NCI-H774 (cell line): ENCODE measurements around the gene E2F7.
A peak's percentile ranks its signal among the peaks of the same experiment; 100 is the strongest.
"Not testable (repeated sequence)": the region's sequence is repeated elsewhere in the genome, so short reads cannot be mapped to it uniquely, and the experiment has no call there.

Experiments used
- DNase-seq: peaks from one replicate; lab custom pipeline; 2025; lab: John Stamatoyannopoulos, UW

The E2F7 gene, protein sequence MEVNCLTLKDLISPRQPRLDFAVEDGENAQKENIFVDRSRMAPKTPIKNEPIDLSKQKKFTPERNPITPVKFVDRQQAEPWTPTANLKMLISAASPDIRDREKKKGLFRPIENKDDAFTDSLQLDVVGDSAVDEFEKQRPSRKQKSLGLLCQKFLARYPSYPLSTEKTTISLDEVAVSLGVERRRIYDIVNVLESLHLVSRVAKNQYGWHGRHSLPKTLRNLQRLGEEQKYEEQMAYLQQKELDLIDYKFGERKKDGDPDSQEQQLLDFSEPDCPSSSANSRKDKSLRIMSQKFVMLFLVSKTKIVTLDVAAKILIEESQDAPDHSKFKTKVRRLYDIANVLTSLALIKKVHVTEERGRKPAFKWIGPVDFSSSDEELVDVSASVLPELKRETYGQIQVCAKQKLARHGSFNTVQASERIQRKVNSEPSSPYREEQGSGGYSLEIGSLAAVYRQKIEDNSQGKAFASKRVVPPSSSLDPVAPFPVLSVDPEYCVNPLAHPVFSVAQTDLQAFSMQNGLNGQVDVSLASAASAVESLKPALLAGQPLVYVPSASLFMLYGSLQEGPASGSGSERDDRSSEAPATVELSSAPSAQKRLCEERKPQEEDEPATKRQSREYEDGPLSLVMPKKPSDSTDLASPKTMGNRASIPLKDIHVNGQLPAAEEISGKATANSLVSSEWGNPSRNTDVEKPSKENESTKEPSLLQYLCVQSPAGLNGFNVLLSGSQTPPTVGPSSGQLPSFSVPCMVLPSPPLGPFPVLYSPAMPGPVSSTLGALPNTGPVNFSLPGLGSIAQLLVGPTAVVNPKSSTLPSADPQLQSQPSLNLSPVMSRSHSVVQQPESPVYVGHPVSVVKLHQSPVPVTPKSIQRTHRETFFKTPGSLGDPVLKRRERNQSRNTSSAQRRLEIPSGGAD

GRCh38 chr12:77065361-77066204, at the start of gene E2F7:
Gene E2F7, minus strand, starts transcription at chr12:77065569. Its CDS starts 934 bp downstream, at chr12:77064635.
- DNase-seq: peak; percentile 98

DNA sequence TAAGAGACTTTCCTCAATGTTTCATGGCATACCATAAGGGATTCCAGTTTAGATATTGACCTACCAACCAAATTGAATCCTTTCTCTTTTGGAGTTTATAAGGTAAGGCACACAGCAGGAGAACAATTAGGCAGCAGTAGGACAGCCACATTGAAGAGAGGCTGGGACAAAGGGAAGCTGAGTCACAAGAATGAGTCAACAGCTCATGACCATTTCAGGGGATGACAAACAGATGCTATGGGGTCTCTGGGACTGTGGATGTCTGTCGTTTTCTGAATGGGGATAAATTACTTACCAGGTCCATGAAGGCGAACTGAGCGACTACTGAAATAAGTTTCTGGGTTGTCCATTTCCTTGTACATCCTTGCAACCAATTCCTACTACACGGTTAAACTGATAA, 48.6 kb upstream of the E2F7 start:
- DNase-seq: no peak

- no peak for DNase-seq
Measured at GRCh38 chr12:77108707-77109106, 43.3 kb upstream of the E2F7 start.

DNA sequence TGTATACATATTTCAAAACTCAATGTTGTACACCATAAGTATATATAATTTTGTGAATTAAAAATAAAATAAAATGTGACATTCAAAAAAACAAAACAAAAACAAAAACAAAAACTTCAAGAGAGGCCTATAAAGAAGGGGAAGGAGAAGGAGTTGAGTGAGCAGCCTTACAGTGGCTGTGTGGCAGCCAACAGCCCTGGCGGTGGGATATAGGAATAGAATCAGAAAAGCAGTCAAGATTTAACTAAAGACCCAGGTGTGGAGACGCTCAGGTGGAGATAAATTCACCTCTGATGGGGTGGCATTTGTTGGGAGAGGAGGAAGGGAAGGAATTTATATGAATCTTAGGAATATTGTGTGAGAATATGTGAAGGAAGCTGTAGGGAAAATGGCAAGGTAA, 41.8 kb upstream of the E2F7 start:
- no peak for DNase-seq

GRCh38 chr12:77104792-77105191, 39.4 kb upstream of the E2F7 start:
- DNase-seq: no peak

DNA sequence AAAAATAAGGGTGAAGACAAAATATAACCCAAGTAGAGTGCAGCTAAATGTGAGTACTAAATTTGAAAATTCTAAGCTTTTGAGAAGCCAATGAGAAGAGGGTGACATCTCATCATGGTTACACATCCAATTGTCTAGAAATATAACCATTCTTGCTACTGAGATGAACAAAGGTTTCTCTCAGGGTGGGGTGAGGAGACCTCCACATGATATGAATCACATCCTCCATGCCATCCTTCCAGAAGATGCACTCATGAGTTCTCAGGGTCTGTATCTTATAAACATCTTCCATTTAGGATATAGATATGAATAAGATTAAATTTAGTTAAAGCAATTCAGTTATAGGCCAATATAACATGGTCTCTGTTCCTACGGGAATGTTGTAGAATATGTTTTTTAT, 38.9 kb upstream of the E2F7 start:
- no peak for DNase-seq

DNA sequence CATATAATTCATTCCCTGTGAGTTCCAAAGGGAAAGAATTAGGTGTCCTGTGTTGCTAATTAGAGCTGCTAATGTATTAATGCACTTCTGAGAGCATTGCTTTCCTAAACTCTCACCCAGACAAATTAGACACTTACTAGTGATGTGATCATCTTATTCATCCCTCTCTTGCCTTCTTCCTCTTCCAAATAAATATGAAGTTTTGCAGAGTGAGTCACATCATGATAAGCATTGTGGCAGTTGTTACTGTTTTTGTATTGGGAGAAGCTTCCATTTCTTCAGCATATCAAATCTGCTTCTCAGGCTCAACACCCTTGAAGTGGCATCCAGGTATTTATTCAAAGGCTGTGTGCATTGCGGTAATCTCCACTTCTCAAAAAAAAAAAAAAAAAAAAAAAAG, 37.3 kb upstream of the E2F7 start:
- no peak for DNase-seq

DNA sequence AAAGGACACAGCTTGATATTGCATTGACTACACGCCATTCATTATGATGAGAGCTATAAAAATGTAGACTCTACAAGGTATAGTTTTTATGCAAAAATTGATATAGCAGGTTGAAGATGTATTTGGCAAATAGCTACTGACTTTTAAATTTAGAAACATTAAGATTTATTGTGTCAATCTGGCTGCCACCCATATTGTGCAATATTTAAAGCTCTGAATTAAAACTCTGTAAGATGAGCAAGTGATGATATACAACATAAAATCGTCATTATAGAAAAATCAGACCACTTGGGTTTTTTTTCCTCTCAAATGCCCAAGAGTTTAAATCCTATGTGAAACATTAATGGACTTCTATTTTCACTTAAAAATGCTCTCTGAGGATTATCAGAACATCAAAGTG, 36.8 kb upstream of the E2F7 start:
- no peak for DNase-seq

DNA sequence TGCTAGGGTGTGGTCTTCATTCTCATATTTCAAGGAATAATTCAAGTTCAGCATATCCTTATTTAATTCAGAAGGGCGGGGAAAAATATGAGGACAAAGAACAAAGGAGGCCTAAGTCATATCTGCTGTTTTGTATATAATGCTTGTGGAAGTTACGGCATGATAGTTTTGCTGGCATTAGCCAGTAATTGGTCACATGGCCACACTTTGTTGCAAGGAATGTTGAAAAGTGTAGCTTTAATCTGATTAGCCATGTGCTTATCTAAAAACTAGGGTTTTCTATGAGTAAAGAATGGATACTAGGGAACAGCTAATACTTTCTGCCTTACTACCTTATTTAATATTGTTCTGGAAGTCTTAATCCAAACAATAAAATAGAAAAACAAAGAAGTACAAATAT, 34.4 kb upstream of the E2F7 start:
- DNase-seq: no peak

- DNase-seq: no peak
Measured at GRCh38 chr12:77097846-77098245, 32.5 kb upstream of the E2F7 start.

DNA sequence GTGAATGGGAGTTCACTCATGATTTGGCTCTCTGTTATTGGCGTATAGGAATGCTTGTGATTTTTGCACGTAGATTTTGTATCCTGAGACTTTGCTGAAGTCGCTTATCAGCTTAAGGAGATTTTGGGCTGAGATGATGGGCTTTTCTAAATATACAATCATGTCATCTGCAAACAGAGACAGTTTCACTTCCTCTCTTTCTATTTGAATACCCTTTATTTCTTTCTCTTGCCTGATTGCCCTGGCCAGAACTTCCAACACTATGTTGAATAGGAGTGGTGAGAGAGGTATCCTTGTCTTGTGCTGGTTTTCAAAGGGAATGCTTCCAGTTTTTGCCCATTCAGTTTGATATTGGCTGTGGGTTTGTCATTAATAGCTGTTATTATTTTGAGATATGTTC, 26.9 kb upstream of the E2F7 start:
- DNase-seq: not testable (repeated sequence)

DNA sequence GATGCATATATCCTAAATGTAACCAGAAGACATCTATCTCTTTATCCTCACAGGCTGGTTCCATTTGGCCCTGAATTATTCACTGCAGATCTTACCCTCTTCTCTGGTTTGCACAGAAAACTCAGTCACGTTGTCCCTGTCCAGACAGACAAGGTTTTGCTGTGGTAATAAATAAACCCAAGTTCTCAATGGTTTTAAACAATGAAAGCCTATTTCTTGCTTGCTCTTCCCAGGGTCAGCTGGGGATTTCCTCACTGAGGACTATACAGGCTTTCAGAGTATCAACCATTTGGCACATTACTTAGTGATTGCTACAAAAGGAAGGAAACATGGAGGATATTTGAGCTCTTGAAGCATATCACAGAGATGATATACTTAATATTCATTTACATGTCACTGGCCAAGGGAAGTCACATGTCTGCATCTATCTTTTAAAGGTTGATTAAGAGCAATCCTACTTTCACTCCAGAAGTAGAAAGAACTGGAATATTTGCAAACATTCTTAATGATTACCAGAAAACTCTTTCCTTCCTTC, 24.4 kb upstream of the E2F7 start:
- DNase-seq: no peak

- no peak for DNase-seq
Measured at GRCh38 chr12:77087427-77087826, 22.1 kb upstream of the E2F7 start.

DNA sequence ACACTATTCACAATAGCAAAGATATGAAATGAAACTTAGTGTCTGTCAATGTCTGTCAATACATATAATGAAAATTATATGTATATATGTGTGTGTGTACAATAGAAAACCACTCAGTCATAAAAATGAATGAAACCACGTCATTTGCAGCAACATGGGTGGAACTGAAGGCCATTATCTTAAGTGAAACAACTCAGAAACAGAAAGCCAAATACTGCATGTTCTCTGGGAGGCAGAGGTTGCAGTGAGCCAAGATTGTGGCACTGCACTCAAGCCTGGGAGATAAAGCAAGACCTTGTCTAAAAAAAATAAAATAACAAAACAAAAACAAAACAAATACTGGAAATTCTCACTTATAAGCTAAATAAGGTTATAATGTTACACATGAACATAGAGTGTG, 16.7 kb upstream of the E2F7 start:
- no peak for DNase-seq

- DNase-seq: no peak
Measured at GRCh38 chr12:77079631-77080030, 14.3 kb upstream of the E2F7 start.

DNA sequence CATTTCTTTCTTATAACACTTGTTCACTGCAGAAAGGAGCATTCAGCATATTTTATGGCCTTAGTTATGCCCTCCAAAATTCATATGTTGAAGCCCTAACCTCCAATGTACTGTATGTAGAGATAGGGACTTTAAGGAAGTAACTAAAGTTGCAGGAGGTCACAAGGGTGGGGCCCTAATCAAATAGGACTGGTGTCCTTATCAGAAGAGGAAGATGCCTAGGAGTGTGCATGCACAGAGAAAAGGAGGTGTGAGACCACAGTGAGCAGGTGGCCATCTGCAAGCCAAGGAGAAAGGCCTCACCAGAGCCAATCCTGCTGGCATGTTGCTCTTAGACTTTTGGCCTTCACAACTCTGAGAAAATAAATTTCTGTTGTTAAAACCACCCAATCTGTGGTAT, 12.9 kb upstream of the E2F7 start:
- DNase-seq: no peak

GRCh38 chr12:77076886-77077285, 11.5 kb upstream of the E2F7 start:
- DNase-seq: no peak

GRCh38 chr12:77073894-77074293, 8.5 kb upstream of the E2F7 start:
- not testable (repeated sequence) for DNase-seq

GRCh38 chr12:77072833-77073495, 7.6 kb upstream of the E2F7 start:
- no peak for DNase-seq

DNA sequence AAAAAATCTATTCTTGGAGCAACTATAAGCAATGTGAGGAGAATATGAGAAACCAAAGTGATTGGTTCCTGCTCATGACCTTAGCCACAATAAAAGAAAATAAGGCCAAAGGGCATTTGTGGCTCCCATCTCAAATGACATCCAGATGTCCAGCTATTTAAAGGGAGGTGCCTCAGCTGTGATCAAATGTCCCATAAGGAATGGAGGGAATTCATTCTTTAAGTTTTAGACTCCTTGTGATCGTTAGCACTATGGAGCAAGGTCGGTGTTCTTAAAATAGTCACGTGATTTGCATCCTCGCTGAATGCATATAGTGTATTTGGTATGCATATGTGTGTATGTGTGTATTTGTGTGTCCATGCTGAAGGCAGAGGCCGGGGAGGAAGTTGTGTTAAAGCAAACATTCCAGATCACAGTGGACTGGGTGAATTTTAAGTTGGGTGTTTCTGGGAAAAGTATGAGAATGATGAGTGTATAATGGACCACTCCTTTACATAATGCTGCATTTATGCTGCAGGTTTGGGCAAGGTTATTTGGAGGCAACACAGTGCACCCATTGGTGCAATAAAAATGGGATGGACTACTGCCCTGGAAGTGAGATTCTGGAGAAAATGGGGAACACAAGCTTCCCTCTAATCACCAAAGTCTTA, 5.6 kb upstream of the E2F7 start:
- no peak for DNase-seq

- DNase-seq: no peak
Measured at GRCh38 chr12:77070382-77070781, 5.0 kb upstream of the E2F7 start.
